Hematopoietic multipotent progenitor cell (in vitro differentiated cells): ENCODE measurements around the gene SYT2. TPM values are rescaled to one million over a fixed set of nuclear protein-coding genes. Genes with fewer than 3 reads are reported as not detected.

ENCODE experiments used
- DNase-seq, 3 donors: peaks; one replicate each; pipeline ENCODE4 v3.0.0-alpha.2; 2011 to 2015; ENCODE audit warnings: low read depth in 2 of 3, low spot score in 2 of 3
- total RNA-seq: library from RNA; depleted of rRNA; stranded (reverse); fragments of >200 nt; gene quantifications from one replicate; pipeline ENCODE4 v1.2.3, GENCODE V29; 2012

Gene SYT2
- total RNA-seq, 1 donor, result not detected

DNA sequence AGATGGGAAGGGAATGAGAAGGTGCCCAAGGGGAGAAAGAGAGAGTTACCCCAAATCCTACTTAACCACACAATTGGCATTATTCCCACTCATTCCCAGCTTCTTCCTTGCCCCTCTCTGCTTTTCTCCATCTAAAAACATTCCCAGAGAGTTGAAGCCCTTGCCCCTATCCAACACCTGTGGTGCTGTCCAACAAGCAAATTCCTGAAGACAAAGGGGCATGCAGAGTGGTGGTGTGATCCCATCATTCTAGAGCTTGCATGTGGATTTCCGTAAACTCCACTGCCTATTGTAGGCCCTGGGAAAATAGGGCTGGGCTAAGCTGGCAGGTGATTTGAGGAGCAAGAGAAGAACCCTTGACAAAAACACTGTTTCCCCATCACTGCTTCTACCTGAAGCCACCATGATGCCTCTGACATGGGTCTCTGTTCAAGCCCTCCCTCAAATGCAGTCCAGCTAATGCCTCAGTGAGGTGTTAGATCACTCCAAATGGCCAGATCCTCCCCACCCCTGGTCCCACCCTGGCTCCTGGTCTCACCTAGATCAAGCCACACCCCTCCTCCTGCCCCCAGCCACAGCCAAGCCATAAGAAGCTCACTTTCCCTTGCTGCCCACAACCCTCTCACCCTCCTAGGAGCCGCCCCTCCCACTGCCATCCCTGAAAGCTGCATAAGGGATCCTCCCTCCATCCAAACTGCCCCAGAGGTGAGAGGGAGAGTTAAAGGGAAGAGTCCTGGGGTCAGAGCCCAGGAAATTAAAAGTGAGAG is 29.5 kb downstream of the SYT2 start:
- DNase-seq, result no peak

- DNase-seq, result no peak
These were observed 30.7 kb downstream of the SYT2 start for GRCh38 chr1:202679406-202680177.

DNA sequence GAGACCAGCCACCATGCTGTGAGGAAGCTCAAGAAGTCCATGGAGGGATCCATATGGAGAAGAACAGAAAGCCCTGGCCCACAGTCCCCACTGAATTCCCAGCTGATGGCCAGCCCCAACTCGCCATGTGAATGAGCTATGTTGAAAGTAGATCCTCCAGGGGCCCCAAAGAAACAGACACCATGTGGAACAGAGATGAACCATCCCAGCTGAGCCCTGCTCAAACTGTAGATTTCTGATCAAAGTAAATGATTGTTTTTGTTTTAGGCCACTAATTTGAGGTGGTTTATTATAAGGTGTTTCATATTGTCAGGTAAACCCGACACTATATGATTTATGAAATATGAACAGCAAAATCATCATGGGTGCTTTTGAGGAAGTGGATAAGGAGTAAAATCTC is 32.8 kb downstream of the SYT2 start:
- DNase-seq, result no peak

DNA sequence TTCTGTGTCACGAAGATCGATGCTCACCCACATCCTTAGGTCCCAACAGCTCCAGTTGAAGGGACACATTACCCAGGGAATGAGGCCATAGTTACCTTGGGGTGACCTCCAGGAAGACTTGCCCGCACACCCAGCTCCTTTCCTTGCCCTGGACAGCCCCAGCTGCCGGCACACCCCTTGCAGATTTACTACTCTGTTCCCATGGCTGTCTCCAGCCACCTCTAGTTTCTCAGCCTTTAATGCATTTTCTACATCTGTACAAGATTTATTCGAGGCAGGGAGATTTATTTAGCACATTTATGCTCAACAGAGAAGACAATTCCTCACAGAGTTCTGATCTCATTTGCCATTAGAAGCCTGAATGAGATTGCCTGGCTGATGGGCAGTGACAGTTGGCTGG is 36.7 kb downstream of the SYT2 start:
- DNase-seq, result no peak

GRCh38 chr1:202671399-202671798 is 38.9 kb downstream of the SYT2 start:
- DNase-seq, result no peak

- DNase-seq, result no peak
These were observed 44.8 kb downstream of the SYT2 start for GRCh38 chr1:202665417-202665816.

- peak in 1 of 3 donors; percentile 13 for DNase-seq
These were observed 46.2 kb downstream of the SYT2 start for GRCh38 chr1:202664083-202664482.

- DNase-seq, result no peak
These were observed 47.1 kb downstream of the SYT2 start for GRCh38 chr1:202663131-202663530.

DNA sequence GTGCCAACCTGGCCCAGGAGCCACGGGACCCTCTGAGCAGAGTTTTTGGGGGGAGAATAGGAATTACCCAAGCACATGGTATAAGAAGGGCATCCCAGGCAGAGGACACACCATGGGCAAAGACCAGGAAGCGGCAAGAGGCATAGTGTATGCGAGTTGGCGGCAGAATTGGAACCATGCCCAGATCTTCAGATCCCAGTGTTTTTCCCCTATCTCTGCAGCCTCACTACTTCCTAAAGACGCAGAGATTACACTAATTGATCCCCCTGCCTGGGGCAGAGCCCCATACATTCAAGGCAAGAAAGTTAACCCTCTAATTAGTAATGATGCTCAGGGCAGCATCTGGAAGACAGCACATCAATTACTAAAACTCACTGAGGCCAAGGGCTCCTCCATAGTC is 48.2 kb downstream of the SYT2 start:
- DNase-seq, result no peak

GRCh38 chr1:202661136-202661845 is 49.0 kb downstream of the SYT2 start:
- peak in 1 of 3 donors; percentile 11 for DNase-seq

DNA sequence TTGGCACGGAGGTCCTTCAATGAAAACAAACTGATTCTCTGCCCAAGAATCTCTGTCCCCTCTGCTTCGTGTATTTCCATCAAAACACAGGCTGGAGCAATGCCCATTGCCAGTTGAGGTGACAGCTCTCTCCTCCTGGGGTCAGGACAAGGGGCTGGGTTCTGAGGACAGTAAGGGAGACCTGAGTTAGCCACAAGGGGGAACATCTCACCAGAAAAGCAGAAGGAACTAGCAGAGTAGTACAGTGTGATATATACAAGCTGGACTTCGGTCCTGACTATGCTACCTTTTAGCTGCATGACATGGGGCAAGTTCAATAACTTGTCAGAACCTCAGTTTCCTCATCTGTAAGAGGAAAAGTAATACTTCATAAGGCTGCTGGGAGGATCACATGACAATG is 50.3 kb downstream of the SYT2 start:
- peak in 2 of 3 donors; percentile 10 to 31 for DNase-seq

- DNase-seq, result no peak
These were observed 50.7 kb downstream of the SYT2 start for GRCh38 chr1:202659541-202659940.

GRCh38 chr1:202658769-202659168 is 51.5 kb downstream of the SYT2 start:
- DNase-seq, result no peak

GRCh38 chr1:202658251-202658759 is 51.9 kb downstream of the SYT2 start:
- DNase-seq, result no peak

GRCh38 chr1:202656951-202657646 is 53.2 kb downstream of the SYT2 start:
- DNase-seq, result peak in 1 of 3 donors; percentile 34

DNA sequence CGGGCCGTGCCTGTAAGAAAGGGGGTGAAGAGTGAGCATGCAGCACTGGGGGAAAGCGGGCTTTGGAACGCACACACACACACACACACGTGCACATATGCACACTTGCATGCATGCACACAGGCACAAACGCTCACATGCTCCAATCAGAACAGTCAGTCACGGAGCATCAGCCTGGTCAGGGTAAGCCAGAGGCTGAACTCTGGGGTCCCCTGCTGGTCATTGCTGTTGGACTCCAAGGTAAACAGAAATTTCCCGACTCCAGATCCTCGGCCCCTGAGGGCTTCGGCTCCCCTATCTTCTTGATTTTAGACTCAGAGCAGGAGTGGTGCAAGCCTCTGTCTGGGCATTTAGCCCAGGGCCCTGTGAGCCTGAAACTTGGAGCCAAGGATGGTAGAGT is 54.2 kb downstream of the SYT2 start:
- DNase-seq, result no peak

- DNase-seq, result no peak
These were observed 56.2 kb downstream of the SYT2 start for GRCh38 chr1:202654079-202654478.

DNA sequence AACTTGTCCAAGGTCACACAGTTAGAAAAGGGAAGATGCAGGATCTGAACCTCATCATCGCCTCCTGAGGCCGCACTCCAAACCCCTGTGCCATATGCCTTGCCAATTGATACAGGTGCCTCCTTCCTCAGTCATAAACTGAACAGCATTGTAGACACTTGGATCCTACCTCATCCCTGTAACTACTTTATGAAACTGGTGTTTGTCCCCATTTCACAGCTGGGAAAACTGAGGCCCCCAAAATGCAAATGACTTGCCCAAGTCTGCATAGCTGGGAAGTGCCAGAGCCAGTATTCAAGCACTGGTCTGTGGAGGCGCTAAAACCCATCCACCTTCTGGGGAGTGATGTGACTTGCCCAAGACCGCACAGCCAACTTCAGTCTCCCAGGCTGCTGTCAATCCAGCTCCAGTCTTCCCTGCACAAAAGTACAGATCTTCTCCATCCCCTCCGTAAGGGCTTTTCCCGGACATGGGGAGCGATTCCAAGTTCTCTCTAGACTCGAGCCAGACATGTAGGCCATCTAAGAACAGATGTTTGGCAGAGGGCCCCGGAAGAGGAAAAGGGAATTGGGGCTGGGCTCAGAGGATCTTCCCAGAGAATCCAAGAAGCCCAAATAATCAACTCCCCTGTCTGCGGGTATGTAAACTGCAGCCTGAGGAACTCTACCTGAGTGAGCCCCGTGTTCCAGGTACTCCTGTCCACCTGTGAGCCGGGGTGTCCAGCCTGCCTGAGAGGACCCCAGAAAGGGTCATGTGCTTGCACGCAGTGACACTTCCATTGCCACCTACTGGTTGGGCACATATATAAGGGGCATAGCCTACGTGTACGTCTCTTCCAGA is 60.5 kb downstream of the SYT2 start:
- DNase-seq, result no peak

DNA sequence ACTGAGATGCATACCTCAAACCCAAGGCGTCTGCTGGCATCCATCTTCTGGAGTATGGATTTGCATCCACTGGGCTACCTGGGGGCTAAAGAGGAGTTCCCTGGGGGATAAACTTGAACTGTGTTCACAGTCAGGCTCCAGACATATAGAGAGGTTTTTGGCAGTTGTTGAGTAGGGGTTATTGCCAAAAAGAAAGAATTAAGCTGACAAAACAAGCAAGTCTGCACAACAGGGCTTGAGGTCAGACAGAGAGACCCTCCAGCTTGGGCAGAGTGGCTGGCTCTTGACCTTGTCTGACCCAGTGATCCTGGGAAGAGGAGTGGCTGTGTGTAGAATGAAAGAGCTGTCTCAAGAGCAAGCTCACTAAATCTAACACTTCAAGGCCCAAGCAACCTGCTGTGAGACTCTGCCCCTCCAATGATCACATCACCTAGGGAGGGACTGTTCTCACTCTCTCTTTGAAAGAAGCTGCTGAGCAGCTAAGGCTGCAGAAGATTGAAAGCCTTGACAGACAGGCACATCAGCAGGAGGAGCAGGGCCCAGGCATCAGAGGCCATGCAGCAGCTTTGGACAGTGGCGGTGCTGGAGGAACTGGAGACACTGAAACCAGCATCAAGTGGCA is 61.5 kb downstream of the SYT2 start:
- no peak for DNase-seq
